OCI-LY1 (cell line): Measurements from ENCODE around the gene ADARB2.

ENCODE experiments used
- H2AFZ ChIP-seq: fragments of 200-600 bp; sonication (generic), shearing (Covaris generic); 2 replicates; pipeline ENCODE4 v1.6.0; 2014; ENCODE audit warnings: antibody characterized with exemption, mild to moderate bottlenecking, low read length
- H3F3A ChIP-seq: fragments of 200-600 bp; sonication (generic), shearing (Covaris generic); 2 replicates; pipeline ENCODE4 v1.6.0; 2014; ENCODE audit warnings: mild to moderate bottlenecking, antibody characterized with exemption, low read length, moderate library complexity; ENCODE audit not compliant: insufficient read depth
- H3K27ac ChIP-seq: fragments of 200-600 bp; sonication (generic); 2 replicates; pipeline ENCODE4 v1.5.1; 2014; ENCODE audit warnings: low read length, mixed run types, mild to moderate bottlenecking, low read depth; ENCODE audit not compliant: poor library complexity, severe bottlenecking
- H3K27me3 ChIP-seq: fragments of 200-600 bp; sonication (generic); 2 replicates; pipeline ENCODE4 v1.6.0; 2014; ENCODE audit warnings: antibody characterized with exemption, mild to moderate bottlenecking, low read length, moderate library complexity; ENCODE audit not compliant: insufficient read depth
- H3K36me3 ChIP-seq: fragments of 200-600 bp; sonication (generic); 2 replicates; pipeline ENCODE4 v1.6.1; 2014; ENCODE audit warnings: mild to moderate bottlenecking, antibody characterized with exemption, low read length, moderate library complexity, mixed read lengths; ENCODE audit not compliant: insufficient read depth
- H3K4me1 ChIP-seq: fragments of 200-600 bp; sonication (generic); 2 replicates; pipeline ENCODE4 v1.5.1; 2014; ENCODE audit warnings: mild to moderate bottlenecking, low read length, moderate library complexity; ENCODE audit not compliant: insufficient read depth, severe bottlenecking
- H3K4me2 ChIP-seq: fragments of 200-600 bp; sonication (generic), shearing (Covaris generic); 2 replicates; pipeline ENCODE4 v1.6.1; 2014; ENCODE audit warnings: low read length
- H3K4me3 ChIP-seq: fragments of 200-600 bp; sonication (generic); 2 replicates; pipeline ENCODE4 v1.5.1; 2014; ENCODE audit warnings: low read length, low read depth, mild to moderate bottlenecking, mixed read lengths; ENCODE audit not compliant: poor library complexity, severe bottlenecking
- H3K79me2 ChIP-seq: fragments of 200-600 bp; shearing (Covaris generic); 2 replicates; pipeline ENCODE4 v1.6.1; 2016; ENCODE audit warnings: mixed run types, low read length, mixed read lengths; ENCODE audit not compliant: insufficient read depth
- H3K9ac ChIP-seq: fragments of 200-600 bp; sonication (generic), shearing (Covaris generic); 2 replicates; pipeline ENCODE4 v1.6.1; 2014; ENCODE audit warnings: mild to moderate bottlenecking, low read length, mixed read lengths
- H3K9me2 ChIP-seq: fragments of 200-600 bp; sonication (generic), shearing (Covaris generic); 2 replicates; pipeline ENCODE4 v1.6.1; 2014; ENCODE audit warnings: low read depth, mild to moderate bottlenecking, low read length, mixed read lengths
- H3K9me3 ChIP-seq: fragments of 200-600 bp; shearing (Covaris generic); 2 replicates; pipeline ENCODE4 v1.6.1; 2014; ENCODE audit warnings: low read length, mixed read lengths
- H4K20me1 ChIP-seq: fragments of 200-600 bp; sonication (generic), shearing (Covaris generic); 2 replicates; pipeline ENCODE4 v1.6.0; 2016; ENCODE audit warnings: mild to moderate bottlenecking, low read length; ENCODE audit not compliant: insufficient read depth
- EZH2 ChIP-seq: fragments of 200-600 bp; sonication (generic), shearing (Covaris generic); IDR thresholded peaks from 2 replicates; pipeline ENCODE4 v1.8.0; 2017; ENCODE audit warnings: borderline replicate concordance, mixed run types, mild to moderate bottlenecking, antibody characterized with exemption, low read length, moderate library complexity, mixed read lengths
- TF ChIP-seq, protein P1 (sequence below): fragments of 200-600 bp; sonication (generic), shearing (Covaris generic); IDR thresholded peaks from 2 replicates; pipeline ENCODE4 v1.5.1; 2017; ENCODE audit warnings: mild to moderate bottlenecking, antibody characterized with exemption, low read length, moderate library complexity, mixed read lengths

ADARB2 gene

DNA sequence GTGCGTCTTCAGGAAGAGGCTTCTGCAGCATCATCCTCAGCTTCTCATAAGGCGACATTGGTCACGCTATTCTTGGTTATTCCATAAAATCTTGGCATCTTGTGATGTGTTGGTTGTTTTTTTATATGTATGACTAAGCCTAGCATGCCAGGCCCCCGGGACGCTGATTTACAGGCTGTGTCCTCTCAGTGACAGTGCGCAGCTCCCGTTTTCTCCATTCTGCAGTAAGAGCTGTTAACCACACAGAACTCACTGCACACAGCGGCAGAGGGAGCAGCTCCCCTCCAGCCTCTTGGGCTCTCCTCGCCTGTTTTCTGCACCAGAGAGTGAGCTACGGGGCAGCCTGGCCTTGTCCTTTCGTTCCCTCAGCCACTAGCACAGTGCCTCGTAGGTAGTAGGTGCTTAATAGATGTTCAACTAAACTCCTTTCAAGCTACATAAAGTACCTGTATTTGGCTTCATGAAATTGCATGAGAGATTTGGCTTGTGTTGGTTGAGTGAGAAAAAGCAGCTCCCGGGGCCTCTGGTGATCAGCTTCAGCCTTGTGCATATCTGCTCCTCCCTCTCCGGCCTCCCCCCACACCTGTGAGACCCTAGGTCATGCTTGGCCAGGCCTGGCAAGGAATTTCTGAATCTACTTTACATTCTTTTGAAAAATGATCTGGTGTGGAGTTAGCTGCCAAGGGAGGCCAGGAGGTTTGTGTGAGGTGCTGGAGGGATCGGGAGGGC is 564.9 kb downstream of the ADARB2 start:
- Histone ChIP-seq H3K27ac (no peak overlapping the region), H3F3A (no peaks in the 10 kb centered on the region), H3K79me2 (no peaks in the 10 kb centered on the region), H2AFZ (no peak overlapping the region), H3K36me3 (no peaks in the 10 kb centered on the region), H3K9ac (no peak overlapping the region), H3K9me3 (no peaks in the 10 kb centered on the region), H4K20me1 (no peaks in the 10 kb centered on the region), H3K27me3 (peaks cover 6% of the 10 kb centered on the region; the same call in 1 of the 2 replicates), H3K4me3 (no peak overlapping the region), H3K9me2 (no peaks in the 10 kb centered on the region), H3K4me2 (no peak overlapping the region), H3K4me1 (no peaks in the 10 kb centered on the region)
- TF ChIP-seq, protein P1, sequence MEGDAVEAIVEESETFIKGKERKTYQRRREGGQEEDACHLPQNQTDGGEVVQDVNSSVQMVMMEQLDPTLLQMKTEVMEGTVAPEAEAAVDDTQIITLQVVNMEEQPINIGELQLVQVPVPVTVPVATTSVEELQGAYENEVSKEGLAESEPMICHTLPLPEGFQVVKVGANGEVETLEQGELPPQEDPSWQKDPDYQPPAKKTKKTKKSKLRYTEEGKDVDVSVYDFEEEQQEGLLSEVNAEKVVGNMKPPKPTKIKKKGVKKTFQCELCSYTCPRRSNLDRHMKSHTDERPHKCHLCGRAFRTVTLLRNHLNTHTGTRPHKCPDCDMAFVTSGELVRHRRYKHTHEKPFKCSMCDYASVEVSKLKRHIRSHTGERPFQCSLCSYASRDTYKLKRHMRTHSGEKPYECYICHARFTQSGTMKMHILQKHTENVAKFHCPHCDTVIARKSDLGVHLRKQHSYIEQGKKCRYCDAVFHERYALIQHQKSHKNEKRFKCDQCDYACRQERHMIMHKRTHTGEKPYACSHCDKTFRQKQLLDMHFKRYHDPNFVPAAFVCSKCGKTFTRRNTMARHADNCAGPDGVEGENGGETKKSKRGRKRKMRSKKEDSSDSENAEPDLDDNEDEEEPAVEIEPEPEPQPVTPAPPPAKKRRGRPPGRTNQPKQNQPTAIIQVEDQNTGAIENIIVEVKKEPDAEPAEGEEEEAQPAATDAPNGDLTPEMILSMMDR, result no peak
- TF ChIP-seq EZH2, result no peak

DNA sequence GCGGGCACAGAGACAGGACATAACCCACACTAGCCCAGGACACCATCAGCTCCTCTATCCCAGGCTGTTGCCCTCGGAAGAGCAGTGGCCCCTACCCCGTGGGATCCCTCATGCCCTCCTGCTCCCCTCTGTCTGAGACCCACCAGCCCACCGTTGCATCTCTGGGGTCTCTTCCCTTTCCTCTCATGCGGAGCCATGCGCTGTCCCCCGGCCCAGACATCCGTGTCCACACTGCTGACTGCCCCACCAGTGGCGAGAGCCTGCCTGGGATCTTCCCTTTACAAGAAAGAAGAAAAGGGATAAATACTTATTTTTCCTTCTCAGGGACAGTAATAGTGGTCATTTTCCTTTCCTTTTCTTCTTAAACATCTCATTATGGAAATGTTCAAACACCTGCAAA is 565.7 kb downstream of the ADARB2 start:
- no peaks in the 10 kb centered on the region for H3K9me2 ChIP-seq
- no peaks in the 10 kb centered on the region for H3F3A ChIP-seq
- no peak overlapping the region for H3K4me3 ChIP-seq
- no peak overlapping the region for H2AFZ ChIP-seq
- H4K20me1 ChIP-seq, result no peaks in the 10 kb centered on the region
- no peaks in the 10 kb centered on the region for H3K79me2 ChIP-seq
- no peaks in the 10 kb centered on the region for H3K36me3 ChIP-seq
- peaks cover 6% of the 10 kb centered on the region; the same call in 1 of the 2 replicates for H3K27me3 ChIP-seq
- H3K27ac ChIP-seq, result no peak overlapping the region
- H3K4me1 ChIP-seq, result no peaks in the 10 kb centered on the region
- no peak overlapping the region for H3K9ac ChIP-seq
- H3K4me2 ChIP-seq, result no peak overlapping the region
- H3K9me3 ChIP-seq, result no peaks in the 10 kb centered on the region
- TF ChIP-seq, protein P1, result no peak
- TF ChIP-seq EZH2, result no peak

DNA sequence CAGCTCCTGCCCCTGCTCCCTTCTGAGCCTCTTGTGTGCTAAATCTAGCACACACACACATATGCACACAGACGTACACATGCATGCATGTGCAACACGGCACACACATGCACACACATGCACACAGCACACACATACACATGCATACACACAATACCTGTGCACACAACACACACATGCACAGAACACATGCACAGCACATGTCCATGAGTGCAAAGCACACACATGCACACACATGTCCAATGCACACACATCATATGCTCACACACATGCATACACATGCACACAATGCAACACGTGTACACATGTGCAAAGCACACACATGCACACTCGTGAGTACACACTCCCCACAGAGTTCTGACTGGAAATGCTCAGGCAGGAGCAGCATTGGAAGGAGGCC is 566.1 kb downstream of the ADARB2 start:
- H3K27me3 ChIP-seq, result peaks cover 6% of the 10 kb centered on the region; the same call in 1 of the 2 replicates
- H3K4me1 ChIP-seq, result no peaks in the 10 kb centered on the region

More for the DNA sequence above, 566.1 kb downstream of the ADARB2 start:
- no peaks in the 10 kb centered on the region for H3F3A ChIP-seq
- H3K9ac ChIP-seq, result no peak overlapping the region
- H2AFZ ChIP-seq, result no peak overlapping the region
- H4K20me1 ChIP-seq, result no peaks in the 10 kb centered on the region
- no peaks in the 10 kb centered on the region for H3K9me3 ChIP-seq
- TF ChIP-seq, protein P1, result no peak
- no peak for TF ChIP-seq EZH2
- no peak overlapping the region for H3K27ac ChIP-seq
- no peak overlapping the region for H3K4me2 ChIP-seq
- H3K9me2 ChIP-seq, result no peaks in the 10 kb centered on the region
- no peaks in the 10 kb centered on the region for H3K79me2 ChIP-seq
- H3K4me3 ChIP-seq, result no peak overlapping the region
- no peaks in the 10 kb centered on the region for H3K36me3 ChIP-seq
